GM21528 (cell line): ENCODE measurements around the gene NOD1.
"Not testable (repeated sequence)": the region's sequence is repeated elsewhere in the genome, so short reads cannot be mapped to it uniquely, and the experiment has no call there.

Source experiments
- ATAC-seq: cut with Tn5 transposase; IDR thresholded peaks from one replicate; pipeline ENCODE4 v1.9.1; 2021; ENCODE audit warnings: mild to moderate bottlenecking, moderate library complexity; ENCODE audit not compliant: unreplicated experiment, low FRiP score

Gene NOD1

GRCh38 chr7:30505174-30505697 lies 26.7 kb upstream of the NOD1 start:
- ATAC-seq: peak; percentile 24

GRCh38 chr7:30504301-30505173 lies 26.0 kb upstream of the NOD1 start, which contains the start of gene GGCT:
Gene GGCT, minus strand, starts transcription at chr7:30504829. Its CDS starts 120 bp downstream, at chr7:30504709.
- peak; percentile 97 for ATAC-seq

DNA sequence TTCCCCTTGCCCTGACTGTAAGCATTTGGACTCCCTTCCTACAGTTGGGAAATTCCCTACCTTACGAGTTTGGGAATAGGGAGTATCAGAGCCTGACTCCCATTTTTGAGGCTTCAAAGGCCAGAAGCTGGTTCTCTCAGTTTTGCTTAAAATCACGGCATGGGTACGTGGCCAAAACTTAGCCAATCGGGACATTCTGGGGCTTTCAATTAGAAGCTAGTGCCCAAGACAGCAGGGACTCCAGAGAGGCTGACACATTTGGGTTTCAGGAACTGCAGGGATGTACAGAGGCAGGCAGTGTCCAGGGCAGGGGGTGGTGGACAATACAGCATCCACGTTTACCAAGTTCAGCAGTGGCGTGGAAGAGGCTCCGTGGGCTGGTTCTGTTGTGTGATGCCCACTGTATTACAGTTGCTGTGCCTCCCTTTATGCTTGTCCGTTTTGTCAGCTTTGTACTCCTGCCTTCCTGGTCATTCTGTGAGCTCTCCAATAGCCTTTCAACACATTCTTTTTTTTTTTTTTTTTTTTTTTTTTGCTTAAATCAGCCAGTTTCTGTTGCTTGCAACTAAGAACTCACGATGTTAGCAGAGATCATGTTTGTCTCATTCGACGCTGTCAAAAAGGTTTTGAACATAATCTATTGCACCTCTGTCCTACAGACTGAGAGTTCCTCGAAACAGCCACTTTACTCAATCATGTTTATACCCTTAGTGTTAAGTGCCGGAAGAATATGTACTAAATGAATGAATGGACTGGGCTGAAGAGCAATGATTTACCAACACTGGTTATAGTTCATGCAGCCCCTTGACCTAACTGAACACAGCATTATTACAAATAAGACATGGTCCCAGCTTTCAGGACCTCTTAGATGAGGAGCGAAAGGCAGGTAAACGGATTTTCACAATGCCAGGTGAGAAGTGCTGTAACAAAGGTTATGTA lies 25.0 kb upstream of the NOD1 start:
- no peak for ATAC-seq

DNA sequence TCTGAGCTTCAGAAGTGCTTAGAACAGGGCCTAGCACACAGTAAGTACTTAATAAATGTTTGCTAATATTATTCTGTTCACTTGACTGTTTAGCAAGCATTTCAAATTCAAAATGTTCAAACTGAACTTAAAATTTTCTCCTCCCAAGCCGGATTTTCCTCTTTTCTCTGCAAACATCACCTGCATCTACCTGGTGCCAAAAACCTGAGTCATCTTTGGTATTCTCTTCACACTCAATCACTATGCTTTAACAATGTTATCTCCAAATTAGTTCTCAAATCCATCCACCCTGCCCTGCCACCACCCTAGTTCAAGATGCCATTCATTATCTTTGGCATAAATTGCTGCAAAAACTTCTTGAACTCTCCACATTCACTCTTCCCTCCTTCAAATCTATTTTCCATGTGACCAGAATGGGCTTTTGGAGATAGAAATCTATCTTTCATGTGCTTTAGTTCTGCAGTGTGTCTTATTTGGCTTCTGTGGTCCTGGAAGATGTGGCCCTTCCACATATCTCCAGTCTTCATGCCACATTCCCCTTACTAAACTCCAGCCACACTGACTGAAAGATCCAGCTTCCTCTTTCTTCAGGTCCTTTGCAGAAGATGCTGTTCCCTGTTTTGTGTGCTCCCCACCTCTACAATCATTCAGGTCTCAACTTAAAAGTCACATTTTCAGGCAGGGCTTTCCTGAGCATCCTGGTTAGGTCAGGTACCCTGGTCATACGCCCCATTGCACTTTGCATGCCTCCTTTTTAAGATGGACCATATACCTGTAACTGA lies 24.1 kb upstream of the NOD1 start:
- no peak for ATAC-seq

DNA sequence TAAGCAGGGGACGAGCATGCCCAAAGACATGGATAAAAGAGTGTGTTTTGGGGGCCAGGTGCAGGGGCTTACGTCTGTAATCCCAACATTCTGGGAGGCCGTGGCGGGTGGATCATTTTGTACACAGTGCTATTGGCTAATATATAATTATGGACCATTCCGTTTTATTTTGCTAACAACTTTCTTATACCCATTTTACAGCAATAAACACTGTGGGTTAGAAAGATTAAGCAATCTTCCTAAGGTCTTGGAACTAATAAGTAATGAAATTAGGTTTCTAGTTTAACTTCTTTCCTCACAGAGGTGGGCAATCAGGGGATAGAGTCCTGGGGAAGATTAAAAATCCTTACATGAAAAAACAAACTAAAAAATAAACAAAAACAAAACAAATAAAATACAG lies 22.7 kb upstream of the NOD1 start:
- ATAC-seq: no peak

GRCh38 chr7:30493228-30493627 lies 14.6 kb upstream of the NOD1 start:
- no peak for ATAC-seq

DNA sequence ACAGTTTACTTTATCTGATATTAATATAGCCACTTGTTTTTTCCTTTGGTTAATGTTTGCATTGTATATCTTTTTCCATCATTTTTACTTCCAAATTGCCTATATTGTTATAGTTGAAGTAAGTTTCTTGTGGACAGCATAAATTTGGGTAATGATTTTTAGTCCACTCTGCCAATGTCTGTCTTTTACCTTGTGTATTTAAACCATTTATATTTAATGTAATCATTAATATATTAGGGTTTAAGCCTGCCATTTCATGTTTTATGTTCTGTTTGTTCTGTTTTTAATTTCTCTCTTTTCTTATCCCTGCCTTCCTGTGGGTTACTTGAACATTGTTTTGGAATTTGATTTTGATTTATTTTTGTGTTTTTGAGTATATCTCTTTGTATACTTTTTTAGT lies 12.8 kb upstream of the NOD1 start:
- ATAC-seq: no peak

DNA sequence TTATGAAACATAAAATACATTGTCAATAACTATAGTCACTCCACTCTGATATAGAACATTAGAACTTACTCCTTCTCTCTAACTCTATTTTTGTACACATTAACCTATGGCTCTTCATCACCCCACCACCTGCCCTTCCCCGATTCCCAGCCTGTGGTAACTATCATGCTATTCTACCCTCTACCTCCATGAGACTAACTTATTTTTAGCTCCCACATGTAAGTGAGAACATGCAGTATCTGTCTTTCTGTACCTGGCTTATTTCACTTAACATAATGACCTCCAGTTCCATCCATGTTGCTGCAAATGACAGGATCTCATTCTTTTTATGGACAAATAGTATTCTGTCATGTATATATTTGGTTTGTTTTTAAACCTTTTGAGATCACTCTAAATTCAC lies 8.8 kb upstream of the NOD1 start:
- ATAC-seq: no peak

DNA sequence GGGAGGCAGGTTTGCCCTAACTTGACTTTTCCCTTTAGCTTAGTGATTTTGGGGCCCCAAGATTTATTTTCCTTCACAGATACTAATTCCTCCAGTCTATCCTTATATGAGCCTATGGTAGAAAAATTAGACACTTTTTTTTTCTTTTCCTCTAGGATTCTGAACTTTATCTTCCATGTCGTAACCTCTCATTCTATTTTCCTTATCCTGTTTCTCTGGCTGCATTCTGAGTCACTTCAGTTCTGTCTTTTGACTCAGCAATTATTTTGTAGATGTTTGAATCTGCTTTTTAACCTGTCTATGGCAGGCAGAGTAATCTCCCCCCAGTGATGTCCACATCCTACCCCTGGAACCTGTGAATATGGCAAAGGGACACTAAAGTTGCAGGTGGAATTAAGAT lies 7.1 kb upstream of the NOD1 start:
- ATAC-seq: no peak

DNA sequence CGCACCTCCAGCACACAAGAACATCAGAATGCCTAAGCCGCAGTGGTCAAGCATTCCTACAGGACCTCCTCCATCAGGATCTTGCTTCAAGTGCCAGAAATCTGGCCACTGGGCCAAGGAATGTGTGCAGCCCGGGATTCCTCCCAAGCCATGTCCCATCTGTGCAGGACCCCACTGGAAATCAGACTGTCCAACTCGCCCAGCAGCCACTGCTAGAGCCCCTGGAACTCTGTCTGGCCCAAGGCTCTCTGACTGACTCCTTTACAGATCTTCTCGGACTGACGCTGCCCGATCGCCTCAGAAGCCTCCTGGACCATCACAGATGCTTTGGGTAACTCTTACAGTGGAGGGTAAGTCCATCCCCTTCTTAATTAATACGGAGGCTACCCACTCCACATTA lies 2.8 kb upstream of the NOD1 start:
- not testable (repeated sequence) for ATAC-seq

GRCh38 chr7:30479202-30480120 lies 877 bp upstream of the NOD1 start:
- no peak for ATAC-seq

DNA sequence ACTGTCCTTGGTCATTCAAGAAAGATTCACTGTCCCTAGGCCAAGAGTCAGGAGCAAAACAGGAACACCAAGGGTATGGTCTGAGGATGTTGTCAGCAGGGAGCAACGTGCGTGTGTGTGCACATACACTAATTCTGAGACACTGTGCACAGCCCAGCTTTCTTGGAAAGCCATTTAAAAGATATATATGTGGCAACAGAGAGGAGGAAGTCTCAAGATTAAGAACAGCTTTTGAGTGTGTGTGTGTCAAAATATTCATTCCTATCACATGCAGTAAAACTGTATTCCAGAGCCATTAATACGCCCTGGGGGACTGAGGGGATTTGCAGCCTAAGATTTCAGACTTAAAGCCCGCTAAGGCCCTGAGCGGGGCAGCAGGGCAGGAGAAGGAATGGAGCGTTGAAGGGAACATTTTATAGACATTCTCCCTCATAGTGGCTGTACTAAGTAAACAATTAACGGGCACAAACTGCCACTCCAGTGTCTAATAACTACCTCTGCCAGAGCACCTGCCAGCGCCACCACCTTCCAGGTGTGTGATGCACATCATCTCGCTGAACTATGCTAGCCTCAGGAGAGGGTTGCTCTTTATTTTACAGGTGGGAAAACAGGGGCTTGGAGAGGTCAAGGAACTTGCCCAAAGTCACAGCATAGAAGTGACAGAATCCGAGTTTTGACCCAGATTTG lies 2.0 kb downstream of the NOD1 start:
- ATAC-seq: no peak

- ATAC-seq: no peak
Measured at GRCh38 chr7:30475580-30475979, 3.0 kb downstream of the NOD1 start.

DNA sequence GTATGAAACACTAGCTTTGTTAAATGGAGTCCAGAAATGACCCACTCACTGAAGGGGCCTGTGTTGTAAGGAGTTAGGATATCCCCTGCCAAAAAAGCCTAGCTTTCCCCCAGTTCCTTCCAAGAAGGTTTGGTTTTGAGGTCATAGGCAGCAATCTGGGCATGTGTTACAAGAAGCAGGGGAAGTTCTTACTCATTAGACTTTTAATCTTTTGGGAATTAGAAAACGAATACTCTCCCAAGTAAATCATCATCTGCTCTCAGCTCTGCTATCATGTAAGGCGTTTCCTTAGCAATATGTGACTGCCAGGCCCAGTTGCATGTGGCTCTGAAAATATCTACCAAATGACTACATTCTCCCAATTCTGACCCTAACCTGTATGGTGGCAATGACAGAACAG lies 3.7 kb downstream of the NOD1 start:
- no peak for ATAC-seq

DNA sequence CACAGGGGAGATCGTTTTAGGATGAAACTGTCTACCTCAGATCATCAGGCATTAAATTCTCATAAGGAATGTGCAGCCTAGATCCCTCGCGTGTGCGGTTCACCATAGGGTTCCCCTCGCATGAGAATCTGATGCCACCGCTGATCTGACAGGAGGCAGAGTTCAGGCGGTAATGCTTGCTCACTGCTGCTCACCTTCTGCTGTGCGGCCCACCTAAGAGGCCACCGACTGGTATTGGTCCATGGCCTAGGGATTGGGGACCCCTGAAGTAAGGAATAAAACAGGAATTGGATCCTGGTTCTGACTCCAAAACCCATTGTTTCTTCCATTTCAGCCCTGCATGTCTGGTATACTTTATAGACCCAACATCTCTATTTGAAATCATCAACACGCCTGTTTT lies 4.1 kb downstream of the NOD1 start:
- ATAC-seq: no peak

DNA sequence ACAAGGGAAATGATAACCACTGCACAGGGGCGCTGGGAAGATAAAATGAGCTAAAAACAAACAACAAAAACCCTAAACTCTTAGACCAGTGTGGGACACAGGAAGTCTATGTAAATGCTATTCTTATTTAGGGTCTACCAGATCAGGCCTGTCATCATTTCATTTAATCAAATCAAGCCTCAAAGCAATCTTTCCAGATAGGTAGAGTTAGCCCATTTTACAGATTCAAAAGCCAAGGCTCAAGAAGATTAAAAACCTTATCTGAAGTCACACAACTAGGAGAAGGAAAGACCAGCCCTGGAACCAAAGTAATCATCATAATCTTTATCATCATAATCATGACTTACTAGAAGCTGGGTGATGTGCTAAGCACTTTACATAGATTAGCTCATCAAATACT lies 4.7 kb downstream of the NOD1 start:
- no peak for ATAC-seq

DNA sequence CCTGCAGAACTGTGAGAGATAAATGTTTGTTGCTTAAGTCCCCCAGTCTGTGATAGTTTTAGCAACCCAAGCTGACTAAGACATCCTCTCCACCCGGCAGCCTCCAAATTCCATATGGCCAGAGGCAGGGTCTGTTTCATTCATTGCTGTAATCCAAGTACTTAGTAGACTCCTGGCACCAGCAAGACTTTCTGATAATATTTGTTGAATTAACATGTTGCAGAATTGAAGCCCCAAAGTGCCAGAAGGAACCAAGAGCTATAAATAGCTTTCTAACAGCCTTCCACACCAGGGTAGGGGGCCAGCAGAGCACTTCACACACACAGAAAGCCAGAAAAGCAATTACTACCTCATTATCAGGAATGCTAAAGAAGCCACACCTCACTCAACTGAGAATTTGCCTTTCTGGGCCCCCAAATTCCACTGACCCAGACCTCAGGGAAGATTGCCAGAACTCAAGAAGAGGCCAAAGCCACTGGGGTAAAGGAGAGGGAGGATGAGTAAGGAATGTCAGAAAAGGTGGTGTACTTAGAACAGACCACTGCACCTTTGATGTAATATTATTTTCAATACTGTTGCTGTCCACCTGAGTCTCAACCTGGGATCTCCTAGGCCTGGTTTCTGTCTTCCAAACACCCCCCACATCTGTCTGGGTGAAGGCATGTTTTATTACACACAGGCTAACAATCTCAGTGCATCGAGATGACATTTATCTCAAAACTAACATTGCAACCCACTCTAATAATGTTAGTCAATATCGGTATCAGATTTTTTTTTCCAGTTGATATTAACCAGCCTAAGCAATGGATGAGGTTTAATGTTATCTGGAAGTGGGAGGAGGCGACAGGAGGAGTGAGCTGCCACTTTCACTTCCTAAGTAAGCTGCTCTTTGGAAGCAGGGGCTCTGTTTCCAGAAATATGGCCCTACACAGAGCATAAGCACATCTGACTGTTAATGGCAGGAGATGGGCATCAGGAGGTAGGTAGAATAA lies 5.5 kb downstream of the NOD1 start:
- no peak for ATAC-seq
